ENCODE measurements around the gene NPAS1.
"Not testable (repeated sequence)": the region's sequence is repeated elsewhere in the genome, so short reads cannot be mapped to it uniquely, and the experiment has no call there.

Gene NPAS1

DNA sequence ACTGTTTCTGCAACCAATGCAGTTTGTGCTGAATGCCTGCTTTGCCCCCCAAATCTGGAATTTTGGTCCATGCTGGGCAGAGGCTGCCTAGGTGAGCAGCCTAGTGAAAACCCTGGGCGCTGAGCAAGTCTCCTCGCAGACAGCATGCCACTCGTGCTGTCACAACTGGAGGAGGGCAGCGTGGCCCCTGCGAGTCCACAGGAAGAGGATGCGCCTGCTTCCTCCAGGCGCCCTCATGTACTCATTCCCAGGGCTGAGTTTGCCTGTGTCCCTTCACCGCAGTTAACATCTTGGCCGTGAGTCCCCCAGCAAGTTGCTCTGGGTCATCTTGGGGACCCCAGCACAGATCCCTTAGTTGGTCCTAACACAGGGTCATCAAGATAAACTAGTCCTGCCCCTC is 55.0 kb downstream of the NPAS1 start:
- no peak for DNase-seq

- DNase-seq, result no peak
These were observed 55.7 kb downstream of the NPAS1 start for GRCh38 chr19:47075179-47075810.

DNA sequence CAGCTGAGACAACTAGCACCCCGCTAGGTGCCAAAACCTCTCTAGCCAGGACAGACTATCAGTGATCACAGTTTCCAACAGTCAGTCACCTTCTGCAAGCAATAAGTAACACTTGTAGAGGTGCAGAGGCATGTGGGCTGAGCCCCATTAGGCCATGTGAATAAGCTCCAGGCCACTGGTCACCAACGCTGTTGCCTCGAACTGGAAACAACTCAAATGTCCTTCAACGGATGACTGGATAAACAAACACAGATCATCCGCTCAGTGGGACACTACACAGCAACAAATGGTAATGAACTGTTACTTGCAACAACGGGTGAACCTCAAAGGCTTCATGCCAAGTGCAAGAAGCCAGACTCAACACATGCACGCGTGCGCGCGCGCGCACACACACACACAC is 56.3 kb downstream of the NPAS1 start:
- no peak for DNase-seq

GRCh38 chr19:47078351-47078750 is 58.7 kb downstream of the NPAS1 start:
- DNase-seq, result not testable (repeated sequence)

GRCh38 chr19:47081095-47081494 is 61.5 kb downstream of the NPAS1 start:
- no peak for DNase-seq

DNA sequence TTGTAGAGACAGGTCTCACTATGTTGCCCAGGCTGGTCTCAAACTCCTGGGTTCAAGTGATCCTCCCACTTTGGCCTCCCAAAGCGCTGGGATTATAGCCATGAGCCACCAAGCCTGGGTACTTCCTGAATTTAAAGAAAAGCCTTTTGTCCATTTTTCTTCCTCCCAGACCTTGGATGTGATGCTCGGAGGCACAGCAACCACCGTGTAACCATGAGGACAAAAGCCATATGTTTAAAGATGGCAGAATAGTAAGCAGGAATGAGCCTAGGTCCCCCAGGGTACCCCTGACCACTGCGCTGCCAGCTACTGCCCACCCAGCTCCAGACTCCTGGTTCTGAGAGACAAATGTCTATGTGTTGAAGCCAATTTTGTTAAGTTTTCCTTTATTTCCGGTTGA is 62.9 kb downstream of the NPAS1 start:
- no peak for DNase-seq

DNA sequence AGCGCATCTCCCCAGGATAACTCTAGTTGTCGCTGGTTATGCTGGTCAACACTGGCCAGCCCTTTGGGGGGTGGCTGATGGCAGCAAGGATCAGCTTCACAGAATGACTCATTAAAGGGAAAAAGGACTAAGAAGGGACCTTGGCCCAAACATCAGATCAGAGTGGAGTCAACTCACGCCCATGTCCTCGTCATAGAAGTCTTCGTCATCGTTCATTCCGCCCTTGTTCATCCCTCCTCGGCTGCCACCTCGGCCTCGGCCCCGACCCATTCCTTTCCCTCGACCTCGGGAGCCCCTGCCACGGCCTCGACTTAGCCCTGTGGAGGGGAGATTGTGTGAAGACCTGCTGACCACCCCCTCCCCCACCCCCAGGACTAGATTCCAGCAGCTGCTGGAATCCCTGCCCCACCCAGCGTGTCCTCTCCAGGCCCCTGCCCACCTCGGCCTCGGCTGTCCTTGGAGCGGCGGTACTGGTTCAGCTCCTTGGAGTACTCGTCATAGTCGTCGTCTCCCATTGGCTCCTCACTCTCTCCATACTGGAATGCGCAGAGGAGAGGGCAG is 65.3 kb downstream of the NPAS1 start:
- no peak for DNase-seq

DNA sequence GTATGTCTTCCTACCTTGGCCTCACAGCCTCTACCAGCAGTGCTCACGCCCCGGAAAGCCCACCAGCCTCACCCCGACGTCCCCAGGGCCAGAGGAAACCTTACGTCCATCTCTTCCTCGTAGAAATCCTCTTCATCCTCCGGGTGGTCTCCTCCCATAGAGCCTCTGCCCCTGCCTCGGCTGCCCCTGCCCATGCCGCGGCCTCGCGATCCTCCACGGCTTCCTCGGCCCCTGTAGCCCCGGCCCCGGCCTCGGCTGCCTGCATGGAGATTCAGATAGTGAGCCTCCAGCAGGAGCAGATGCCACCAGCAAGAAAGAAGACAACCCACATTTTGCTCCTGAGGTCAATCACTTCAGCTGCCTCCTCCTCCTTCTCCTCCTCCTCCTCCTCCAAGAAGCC is 66.6 kb downstream of the NPAS1 start:
- DNase-seq, result no peak

DNA sequence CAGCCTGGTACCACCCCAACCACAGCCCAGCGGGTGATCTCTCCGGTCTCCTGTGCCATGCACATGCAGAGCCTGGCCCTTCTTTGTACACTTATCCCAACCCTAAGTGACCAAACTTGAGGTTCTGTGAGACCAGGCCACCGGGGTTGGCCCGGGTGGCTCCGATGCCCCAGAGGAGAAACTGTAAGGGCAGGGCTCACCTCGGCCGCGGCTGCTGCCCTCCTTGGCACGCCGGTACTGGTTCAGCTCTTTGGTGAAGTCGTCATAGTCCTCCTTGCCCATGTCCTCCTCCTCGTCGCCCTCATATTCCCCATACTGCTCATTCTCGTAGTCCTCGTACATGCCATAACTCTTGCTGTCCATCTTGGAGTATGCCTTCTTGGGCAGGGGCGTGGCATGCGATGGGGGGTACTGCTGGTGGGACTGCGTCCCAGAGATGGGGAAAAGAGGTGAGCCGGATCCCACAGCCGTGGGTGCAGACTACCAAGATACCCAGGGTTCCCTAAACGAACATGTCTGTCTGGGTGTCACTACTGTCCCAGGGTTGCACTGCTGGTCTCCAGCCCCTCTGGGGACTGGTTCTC is 70.2 kb downstream of the NPAS1 start:
- no peak for DNase-seq

DNA sequence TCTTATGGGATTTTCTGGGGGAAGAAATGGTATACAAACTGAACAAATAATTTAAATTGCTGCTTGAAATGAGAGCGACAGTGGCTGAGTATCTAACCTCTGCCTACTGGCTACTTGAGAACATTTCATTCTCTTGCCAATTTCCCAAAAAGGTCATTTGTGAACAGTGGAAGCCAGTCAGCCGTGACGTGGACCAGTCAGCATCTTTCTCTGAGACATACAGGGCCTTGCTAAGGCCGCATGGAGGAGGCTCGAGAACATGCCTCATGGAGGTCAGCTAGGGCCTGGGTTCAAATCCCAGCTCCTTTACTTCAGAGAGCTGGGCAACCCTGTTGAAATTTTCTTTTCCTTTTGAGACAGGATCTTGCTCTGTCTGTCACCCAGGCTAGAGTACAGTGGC is 73.6 kb downstream of the NPAS1 start:
- no peak for DNase-seq

GRCh38 chr19:47093841-47094240 is 74.2 kb downstream of the NPAS1 start:
- DNase-seq, result no peak

DNA sequence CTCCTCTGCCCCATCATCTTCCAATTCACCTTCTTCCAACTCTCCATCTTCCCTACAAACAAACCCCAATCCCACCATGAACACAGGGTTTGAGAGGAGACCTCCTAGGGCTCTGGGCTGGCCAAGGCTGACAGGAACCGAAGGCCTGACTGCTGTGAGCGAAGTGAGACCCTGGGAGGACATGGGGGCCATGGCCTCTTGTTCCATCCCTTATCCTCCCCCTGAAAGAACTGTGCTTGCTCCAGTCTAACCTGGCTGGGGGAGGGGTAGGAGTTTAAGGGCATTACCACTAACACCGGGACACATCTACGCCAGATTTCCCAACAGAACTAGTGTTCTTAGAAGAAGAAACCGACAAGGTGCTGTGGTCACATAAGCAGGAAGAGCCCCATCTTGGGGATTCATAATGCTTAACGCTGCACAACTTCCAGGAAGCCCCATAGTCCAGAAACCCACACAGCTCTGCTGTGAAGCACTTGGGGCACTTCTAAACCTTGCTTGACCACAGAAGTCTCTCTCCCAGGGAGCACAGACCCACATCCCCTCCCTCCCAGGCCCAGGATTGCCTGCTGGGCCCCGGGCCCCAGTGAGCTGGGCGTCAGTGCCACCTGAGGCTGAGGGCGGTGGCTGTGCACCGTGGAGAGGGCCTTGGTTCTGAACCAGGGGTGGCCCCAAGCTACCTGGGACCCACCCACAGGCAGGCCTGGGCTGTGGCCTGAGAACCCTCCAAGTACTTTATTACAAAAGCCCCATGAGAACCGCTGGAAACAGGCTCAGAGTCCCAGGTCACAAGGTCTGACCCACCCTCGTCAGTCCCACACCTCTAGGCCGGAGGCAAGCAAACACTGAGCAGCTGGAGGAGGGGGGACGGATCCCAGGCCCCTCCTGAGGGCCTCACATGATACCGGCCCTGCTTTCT is 75.2 kb downstream of the NPAS1 start:
- DNase-seq, result no peak
